Esophagus muscularis mucosa (tissue), 3 donors: Measurements from ENCODE around the gene NAA60.
"Not testable (repeated sequence)": the region's sequence is repeated elsewhere in the genome, so short reads cannot be mapped to it uniquely, and the experiment has no call there.

Source experiments
- EP300 ChIP-seq: sonication (generic); formaldehyde crosslinking; IDR thresholded peaks from one replicate; pipeline ENCODE4 v1.6.1; 2017; ENCODE audit warnings: antibody characterized with exemption
- POLR2AphosphoS5 ChIP-seq, 2 donors: sonication (generic); formaldehyde crosslinking; IDR thresholded peaks; one replicate each; pipeline ENCODE4 v1.6.1; 2017; ENCODE audit warnings: antibody characterized with exemption in 2 of 2

DNA sequence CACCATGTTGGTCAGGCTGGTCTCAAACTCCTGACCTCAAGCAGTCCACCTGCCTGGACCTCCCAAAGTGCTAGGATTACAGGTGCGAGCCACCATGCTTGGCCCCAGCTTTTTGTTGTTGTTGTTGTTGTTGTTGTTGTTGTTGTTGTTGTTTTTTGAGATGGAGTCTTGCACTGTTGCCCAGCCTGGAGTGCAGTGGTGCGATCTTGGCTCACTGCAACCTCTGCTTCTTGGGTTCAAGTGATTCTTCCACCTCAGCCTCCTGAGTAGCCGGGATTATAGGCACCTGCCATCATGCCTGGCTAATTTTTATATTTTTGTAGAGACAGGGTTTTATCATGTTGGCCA is 30.1 kb downstream of the NAA60 start:
- TF ChIP-seq EP300; POLR2AphosphoS5 (IDR thresholded peaks at IDR 0.05): not testable (repeated sequence)
